Measurements from ENCODE around the gene ABTB1.
"Not testable (repeated sequence)": the region's sequence is repeated elsewhere in the genome, so short reads cannot be mapped to it uniquely, and the experiment has no call there.

The ABTB1 gene

GRCh38 chr3:127673191-127674100 lies 694 bp downstream of the ABTB1 start:
- peak; percentile 29 for DNase-seq

- no peak for DNase-seq
Observed at GRCh38 chr3:127674101-127674721, 1.5 kb downstream of the ABTB1 start.

- no peak for DNase-seq
Observed at GRCh38 chr3:127674790-127675189, 2.0 kb downstream of the ABTB1 start.

- no peak for DNase-seq
Observed at GRCh38 chr3:127675651-127676391, 3.1 kb downstream of the ABTB1 start.

GRCh38 chr3:127676456-127676855 lies 3.7 kb downstream of the ABTB1 start:
- no peak for DNase-seq

GRCh38 chr3:127676921-127677351 lies 4.2 kb downstream of the ABTB1 start:
- no peak for DNase-seq

- no peak for DNase-seq
Observed at GRCh38 chr3:127677541-127678314, 5.0 kb downstream of the ABTB1 start.

GRCh38 chr3:127678315-127678599 lies 5.5 kb downstream of the ABTB1 start:
- DNase-seq = no peak

- DNase-seq = no peak
Observed at GRCh38 chr3:127678611-127679533, 6.1 kb downstream of the ABTB1 start.

- no peak for DNase-seq
Observed at GRCh38 chr3:127679534-127680145, 6.9 kb downstream of the ABTB1 start.

- DNase-seq = no peak
Observed at GRCh38 chr3:127680146-127680661, 7.5 kb downstream of the ABTB1 start.

- no peak for DNase-seq
Observed at GRCh38 chr3:127680798-127681221, 8.1 kb downstream of the ABTB1 start.

GRCh38 chr3:127682175-127682554 lies 9.4 kb downstream of the ABTB1 start:
- not testable (repeated sequence) for DNase-seq

GRCh38 chr3:127682561-127682960 lies 9.8 kb downstream of the ABTB1 start:
- DNase-seq = no peak

GRCh38 chr3:127684871-127685707 lies 12.3 kb downstream of the ABTB1 start:
- no peak for DNase-seq

- peak; percentile 8 for DNase-seq
Observed at GRCh38 chr3:127685708-127686511, 13.2 kb downstream of the ABTB1 start.

- DNase-seq = no peak
Observed at GRCh38 chr3:127686512-127686894, 13.8 kb downstream of the ABTB1 start.

- DNase-seq = no peak
Observed at GRCh38 chr3:127687228-127687737, 14.5 kb downstream of the ABTB1 start.

- no peak for DNase-seq
Observed at GRCh38 chr3:127688022-127688415, 15.3 kb downstream of the ABTB1 start.
